HG02759 (cell line): Measurements from ENCODE around the gene CCSER1.
A peak's percentile ranks its signal among the peaks of the same experiment; 100 is the strongest.
"Not testable (repeated sequence)": the region's sequence is repeated elsewhere in the genome, so short reads cannot be mapped to it uniquely, and the experiment has no call there.

Experiments
- ATAC-seq: cut with Tn5 transposase; IDR thresholded peaks from one replicate; pipeline ENCODE4 v1.9.1; 2021; ENCODE audit warnings: mild to moderate bottlenecking, moderate library complexity; ENCODE audit not compliant: unreplicated experiment

Gene CCSER1

DNA sequence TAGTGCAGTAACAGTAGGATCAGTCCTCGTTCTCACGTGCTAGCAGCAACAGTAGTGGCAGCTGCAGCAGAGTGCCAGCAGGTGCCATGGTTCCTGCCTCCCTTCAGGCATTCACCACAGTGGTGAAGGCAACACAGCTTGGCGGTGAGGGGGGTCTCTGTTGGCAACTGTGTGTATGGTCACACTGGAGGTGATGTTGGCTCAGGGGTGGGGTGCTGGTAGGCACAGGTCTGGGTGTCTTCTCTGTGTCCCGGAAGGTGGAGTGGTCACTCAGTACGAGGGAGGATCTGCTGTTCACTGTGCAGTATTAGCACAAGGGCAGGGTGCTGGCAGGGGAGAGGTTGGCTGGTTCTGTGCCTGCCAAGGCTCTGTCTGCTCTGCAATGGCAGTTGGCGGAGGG, 671.8 kb downstream of the CCSER1 start:
- no peak for ATAC-seq

DNA sequence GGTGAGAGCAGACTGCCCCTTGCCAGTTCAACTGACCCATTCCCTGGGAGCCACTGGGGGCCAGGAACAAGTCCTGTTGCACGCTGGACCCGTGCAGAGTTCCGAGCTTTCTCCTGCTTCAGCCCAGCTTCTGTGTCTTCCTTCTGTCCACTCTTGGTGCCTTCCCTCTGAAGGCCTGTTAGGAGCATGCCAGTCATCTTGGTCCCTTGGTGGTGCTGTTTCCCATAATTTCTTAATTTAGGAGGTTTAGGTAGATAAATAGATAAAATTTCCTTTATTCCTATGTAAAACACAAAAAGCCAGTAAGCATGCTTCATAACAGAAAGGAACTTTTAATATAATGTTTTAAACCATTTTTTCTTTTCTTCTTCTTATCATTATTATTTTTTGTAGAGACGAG, 672.7 kb downstream of the CCSER1 start:
- no peak for ATAC-seq

DNA sequence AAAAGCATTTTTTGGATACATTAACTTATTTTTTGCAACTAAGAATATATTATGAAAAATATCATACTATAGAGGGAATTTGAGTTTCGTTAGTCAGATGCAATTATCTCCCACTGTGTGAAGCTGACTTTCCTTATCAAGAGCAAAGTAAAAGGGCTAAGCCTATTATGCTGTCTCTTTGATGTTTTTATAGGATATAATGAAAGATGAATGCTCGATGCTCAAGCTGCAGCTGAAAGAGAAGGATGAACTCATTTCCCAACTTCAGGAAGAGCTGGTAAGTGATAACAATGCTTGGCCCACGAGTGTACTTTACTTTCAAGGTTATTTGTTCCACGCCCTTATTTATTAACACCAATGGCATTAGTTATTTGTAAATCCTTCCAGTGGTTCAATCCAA, 688.4 kb downstream of the CCSER1 start:
- ATAC-seq = no peak

DNA sequence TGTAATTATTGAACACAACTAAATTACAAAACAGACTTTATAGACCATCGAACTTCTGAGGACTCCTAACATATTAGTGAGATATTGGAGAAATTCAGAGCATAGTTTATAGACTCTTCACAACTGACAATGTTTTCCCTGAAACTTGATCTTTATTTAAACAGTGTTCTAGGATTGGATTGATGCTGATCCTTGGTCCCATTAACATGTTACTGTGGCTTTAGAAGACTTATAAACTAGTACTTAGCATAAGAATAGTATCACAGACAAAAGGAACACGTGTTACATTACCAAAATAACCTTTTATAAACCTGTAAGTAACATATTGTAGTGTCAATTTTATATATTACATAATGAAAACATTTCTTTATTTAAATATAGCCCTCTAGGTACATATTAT, 689.6 kb downstream of the CCSER1 start:
- no peak for ATAC-seq

DNA sequence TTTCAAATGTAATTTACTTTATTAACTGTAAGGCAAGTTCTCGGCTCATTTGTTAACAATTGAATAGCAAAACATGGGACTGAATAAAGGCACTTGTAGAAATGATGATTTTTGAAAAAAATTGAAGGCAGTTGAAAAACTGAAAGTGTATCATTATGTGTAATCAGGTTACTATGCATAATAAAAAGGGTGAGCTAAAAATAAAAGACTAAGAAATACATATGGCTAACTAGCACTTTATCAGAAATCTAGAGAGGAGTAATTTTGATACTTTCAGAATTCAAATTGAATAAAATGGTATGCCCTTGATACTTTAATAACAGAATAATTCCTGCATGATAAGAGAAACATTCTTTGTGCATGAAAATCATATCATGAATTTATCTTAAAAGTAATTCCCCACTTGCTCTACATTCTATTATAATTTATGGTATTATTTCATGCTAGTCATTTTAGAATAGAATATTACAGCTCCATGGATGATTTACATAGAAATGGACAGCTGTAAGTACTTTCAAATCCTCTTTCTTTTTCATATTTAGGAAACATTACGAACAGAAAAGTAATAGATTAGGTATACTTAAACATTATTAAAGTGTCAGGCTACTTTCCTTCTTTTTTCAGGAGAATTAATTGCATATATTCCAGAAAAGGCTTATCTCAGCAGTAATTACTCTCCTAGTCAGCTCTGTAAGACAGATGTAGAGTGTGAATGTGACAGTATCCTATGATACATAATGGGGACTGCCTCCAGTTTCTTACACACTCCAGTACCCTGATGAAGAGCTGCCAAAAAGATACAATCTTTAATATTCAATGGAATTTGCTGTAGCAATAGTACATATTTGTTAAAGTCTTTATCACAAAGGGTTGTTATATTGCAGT, 697.3 kb downstream of the CCSER1 start:
- peak; percentile 75 for ATAC-seq

DNA sequence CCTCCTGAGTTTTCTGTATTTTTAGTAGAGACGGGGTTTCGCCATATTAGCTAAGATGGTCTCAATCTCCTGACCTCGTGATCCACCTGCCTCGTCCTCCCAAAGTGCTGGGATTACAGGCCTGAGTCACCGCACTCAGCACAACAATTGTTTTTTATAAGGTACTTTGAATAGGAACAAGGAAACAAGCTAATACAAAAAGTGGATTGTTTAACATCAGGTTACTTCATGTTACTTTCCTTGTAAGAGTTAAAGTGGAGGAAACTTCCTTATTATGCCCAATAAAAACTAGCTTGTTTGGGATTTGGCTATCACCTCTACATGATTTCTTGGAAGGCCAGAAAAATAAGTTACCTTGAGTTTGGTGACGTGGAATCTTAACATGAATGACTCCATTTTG, 698.7 kb downstream of the CCSER1 start:
- ATAC-seq = no peak

DNA sequence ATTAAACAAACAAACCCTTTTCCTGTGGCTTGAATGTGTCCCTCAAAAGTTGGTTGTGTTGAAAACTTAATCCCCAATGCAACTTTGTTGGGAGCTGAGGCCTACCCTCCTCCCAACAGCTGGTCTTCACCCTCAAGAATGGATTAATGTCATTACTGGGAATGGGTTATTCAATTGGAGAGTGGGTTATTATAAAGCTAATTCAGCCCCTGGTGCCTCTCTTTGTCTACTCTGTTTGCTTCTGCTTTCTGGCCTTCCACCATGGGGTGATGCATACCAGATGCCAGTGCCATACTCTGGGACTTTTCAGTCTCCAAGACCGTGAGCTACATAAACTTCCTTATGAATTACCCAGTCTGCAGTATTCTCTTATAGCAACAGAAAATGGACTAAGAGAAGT, 706.5 kb downstream of the CCSER1 start:
- no peak for ATAC-seq

DNA sequence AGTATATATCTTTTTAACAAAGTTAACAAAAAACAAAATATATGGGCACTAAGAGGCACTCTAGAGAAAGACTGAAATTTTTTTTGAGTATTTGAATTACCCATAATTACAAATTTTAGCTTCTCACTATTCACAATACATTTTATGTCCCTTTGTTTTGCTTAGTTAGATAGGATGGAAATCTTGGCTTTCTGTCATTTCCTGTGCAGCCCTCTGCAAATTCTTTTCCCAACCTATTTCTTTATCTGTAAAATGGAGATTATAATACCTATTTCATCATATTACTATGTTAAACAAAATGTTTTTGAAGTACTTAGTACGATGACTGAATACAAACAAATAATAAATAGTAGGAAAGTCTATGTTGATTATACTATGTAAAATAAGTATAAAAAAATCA, 710.0 kb downstream of the CCSER1 start:
- ATAC-seq = no peak

DNA sequence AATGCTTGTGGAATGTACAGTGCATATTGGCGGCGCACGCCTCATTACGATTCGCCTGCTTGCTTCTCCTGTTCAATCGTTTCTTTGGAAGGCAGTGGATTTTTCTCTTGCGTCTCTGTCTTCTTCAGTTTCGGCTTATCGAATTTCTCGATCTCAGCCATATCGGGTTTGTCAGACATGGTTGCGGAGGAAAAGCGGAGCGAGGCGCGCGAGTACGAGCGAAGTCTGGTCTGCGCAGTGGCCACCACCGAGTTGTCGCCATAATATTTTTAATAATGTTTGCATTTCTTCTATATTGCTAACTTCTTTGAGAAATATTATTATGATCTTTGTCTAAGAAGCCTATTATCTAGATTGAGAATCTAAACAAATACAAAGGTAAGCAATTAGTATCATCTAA, 711.7 kb downstream of the CCSER1 start:
- ATAC-seq = not testable (repeated sequence)

DNA sequence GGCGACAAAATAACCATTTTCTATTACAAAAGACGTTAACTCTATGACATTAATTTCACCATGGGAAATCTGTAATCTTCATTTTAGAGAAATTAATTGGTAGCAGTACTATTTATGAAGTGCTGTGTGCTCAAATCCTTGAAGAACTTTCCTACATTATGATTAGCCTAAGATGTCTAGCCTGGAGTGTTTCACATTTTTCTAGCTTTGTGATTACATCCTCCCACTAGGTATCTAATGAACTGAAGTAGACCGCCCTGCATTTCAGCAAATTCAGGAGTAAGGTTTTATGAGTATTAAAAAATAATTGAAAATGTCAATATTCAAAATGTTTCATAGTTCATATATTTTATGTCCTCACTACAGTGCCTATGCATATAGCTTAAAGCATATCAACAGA, 713.1 kb downstream of the CCSER1 start:
- no peak for ATAC-seq

DNA sequence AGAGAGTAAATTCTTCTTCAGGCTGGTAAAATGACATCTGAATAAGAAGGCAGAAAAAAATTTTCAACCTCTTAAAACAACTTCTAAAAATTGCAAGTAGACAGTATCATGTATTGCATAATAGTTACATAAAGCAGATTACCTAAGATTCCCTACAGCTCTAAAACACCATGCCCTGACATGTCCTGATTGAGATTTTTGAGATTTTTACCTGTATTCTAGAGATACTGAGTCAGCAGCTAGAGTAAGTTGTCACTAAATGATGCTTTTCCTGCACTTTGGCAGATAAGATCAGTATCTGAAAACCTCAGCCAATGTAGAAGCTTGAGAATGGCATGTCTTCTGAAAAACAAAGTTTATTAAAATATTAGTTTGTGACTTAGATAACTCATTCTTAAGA, 713.6 kb downstream of the CCSER1 start:
- no peak for ATAC-seq

DNA sequence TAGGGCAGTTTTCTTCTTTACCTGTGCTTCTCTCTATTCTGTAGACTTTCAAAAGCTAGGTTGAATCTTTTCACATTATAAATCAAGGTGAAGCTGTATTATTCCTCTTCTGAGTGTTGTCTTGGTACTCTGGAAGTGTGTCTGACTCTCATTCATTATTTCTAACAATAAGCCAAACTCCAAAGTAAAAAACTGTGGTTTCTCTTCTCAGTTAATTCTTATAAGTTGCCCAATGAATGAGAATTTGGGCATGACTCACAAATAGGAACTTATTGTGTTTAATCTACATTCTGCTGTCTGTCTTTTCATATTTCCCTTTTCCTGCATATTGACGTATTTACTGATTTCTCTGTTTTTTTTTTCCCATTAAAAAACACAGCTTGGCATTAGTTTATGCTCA, 714.5 kb downstream of the CCSER1 start:
- ATAC-seq = no peak

DNA sequence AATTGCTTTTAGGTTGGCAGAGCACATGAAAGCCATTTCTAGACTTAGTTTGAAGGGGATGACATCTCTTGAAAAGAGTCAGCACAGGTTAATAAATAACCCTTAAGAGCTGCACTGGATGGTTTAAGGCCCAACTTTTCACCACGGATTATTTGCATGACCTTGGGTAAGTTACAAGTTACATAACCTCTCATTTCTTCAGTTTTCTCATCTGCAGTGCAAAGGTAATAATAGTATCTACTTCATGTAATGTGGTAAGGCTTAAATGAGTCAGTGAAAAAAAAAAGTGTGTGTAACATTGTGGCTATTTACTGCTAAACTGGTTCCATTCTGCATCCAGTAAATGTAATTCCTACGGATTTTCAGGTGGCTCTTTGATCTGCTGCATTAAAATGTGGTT, 715.8 kb downstream of the CCSER1 start:
- peak; percentile 96 for ATAC-seq

DNA sequence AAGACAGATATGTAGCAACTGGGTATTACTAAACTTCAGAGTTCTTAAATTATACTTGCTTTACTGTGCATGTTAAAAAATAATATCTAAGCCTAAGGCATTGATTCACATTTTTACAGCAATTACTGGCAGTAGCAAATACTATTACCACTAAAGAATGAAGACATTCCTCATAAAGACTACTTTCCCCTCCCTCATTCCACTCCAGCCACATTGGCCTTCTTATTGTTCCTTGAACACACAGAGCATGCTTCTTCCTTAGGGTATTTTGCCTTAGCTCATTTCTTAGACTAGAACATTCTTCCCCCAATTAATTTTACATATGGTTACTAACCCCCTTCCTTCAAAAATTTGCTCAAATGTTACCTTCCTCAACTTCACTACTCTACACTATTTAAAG, 717.0 kb downstream of the CCSER1 start:
- no peak for ATAC-seq

DNA sequence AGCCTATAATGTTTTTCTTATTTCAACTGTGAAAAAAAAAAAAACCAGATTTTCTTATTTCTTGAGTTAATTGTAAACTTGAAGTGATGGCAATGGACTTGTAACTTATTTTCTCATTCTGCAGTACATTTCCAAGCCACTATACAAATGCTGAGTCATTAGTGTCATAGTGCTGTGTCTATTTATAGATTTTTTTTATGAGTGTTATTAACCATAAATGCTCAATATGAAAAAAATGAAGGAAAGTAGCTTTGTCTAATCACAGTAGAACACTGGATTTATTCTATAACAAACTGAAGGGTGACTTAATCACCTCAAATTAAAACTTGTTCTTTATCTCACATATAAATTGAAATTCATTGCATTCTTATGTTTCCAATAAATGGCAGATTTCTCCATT, 718.6 kb downstream of the CCSER1 start:
- ATAC-seq = peak; percentile 31

DNA sequence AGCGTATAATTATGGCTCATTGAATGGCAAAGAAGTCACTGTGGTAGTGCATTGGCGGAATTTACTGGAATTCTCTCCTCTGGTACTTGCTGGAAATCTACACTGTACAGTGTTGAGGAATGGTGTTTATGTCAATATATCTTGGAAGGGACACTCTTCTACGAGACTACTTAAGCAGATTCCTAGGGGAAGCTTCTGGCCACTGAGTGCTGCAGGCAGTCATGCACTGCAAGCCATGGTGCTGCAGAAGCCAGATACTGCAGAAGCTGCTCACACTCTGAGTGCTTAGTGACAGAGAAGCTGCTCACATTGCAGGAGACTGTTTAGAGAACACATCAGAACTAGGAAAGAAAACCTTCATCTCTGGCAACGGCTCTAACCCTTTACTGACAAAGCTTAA, 725.0 kb downstream of the CCSER1 start:
- no peak for ATAC-seq

DNA sequence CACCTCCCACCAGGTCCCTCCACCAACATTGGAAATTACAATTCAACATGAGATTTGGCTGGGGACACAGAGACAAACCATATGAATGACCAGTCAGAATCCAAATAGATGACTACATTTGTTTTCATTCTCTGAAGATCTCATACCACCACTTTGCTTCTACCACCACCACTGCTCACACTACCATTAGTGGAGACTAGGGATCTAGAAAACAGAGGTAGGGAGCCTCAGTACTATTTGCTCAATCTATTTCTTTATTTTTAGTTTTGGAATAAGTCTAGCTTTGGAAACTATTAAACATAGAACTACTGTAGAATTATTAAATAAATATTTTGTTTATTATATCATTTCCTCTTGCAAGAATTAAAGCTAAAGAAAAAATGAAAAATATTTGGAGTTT, 727.9 kb downstream of the CCSER1 start:
- no peak for ATAC-seq

DNA sequence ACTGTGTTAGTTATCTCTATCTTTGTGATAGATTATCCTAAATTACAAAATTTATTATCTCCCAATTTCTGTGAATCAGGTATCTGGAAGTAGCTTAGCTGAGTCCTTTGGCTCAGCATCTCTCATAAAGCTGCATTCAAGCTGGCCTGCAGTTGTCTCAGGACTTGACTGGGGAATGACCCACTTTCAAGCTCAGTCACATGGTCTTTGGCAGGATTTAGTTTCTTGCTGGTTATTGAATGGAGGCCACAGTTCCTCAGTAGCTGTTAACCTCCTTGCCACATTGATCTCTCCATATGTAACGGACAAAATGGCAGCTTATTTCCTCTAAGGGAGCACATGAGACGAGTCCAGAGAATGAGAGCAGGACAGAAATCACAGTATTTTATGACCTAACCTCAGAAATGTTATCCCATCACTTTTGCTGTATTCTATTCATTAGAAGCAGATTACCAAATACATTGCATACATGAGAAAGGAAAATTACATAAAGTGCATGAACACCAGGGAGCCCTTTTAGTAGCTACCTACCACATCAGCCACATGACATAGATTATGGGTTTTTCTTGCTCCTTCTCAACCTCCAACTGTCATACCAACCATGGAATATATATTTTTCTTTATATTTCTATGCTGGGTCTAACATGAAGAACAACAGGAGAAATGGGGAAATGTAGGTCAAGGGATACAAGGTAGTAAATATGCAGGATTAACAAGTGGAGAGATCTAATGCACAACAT, 730.1 kb downstream of the CCSER1 start:
- no peak for ATAC-seq

DNA sequence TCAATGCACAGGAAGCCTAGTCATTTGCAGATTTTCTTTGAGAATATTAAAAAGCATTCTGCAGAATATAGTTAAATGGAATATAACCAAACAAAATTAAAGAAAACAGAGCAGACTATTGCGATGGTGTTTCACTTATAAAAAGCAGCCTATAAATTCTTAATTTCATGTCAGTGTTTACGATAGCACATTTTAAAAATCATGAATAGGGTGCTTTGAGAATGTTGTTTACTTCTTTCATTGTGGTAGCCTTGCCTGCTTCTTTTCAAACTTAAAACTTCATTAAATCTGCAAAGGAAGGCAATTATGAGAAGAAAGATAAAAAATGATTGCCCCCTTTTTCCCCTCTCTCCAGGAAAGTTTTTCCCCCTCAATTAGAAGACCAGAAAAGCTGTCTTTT, 748.6 kb downstream of the CCSER1 start:
- no peak for ATAC-seq

DNA sequence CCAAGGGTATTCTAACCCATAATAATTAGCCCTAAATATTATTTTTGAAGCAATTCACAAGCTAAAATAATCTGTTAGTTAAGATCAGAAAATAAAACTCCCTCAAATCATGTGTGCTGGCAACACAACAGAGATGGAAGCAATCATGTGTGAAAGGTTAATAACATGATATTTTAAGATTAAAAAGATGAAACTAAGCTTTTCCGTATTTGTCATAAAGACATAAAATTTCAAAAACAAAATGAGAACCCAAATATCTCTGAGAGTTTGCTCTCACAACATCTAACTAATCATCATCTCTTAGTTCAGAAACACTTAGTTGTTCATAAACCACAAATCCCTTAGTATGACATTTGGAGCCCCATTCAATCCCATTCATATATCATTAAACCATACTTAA, 749.1 kb downstream of the CCSER1 start:
- no peak for ATAC-seq

DNA sequence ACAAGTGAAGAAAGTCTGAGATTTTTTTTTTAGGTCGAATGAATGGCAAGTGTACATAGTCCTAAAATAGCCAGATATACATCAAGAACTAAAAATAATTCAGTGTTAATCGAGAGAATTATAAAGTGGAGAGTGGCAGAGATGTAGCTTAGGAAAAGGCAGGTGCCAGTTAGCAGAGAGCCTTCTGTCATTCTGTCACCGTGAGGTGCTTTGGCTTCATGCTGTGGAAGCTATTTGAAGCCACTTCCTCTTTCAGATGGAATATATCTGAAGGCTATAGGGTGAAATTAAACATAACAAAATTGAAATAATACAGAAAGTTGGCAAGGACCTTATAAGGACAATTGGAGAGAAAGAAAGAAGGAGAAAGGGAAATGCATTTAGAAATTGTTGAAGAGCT, 756.3 kb downstream of the CCSER1 start:
- peak; percentile 78 for ATAC-seq

DNA sequence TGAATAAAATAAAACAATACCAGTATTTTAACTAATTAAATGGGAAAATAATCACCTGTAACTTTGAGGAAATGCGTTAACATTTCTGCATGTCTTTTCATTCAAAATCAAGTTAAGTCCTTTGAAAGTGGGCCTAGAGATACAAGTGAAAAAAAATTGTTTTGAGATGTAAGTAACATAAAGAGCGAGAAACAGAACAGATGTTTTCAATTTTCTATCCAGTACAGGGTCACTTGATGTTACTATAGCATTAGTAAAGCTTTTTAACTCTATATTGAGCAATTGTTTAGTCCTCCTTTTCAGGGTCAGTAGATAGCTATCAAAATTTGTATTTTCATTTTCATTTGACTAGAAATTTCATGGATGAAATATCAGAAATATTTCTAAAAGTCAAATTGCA, 761.4 kb downstream of the CCSER1 start:
- ATAC-seq = no peak
